WTC11 (cell line): ENCODE measurements around the gene PROX2.

Experiments
- CREM ChIP-seq: sonication (generic); formaldehyde crosslinking; IDR thresholded peaks from 2 replicates; pipeline ENCODE4 v1.8.1; 2022; ENCODE audit warnings: mild to moderate bottlenecking, missing genetic modification reagents, moderate library complexity
- FOXJ3 ChIP-seq: sonication (generic); formaldehyde crosslinking; IDR thresholded peaks from 2 replicates; pipeline ENCODE4 v1.9.0; 2021; ENCODE audit warnings: missing genetic modification reagents, mild to moderate bottlenecking, borderline replicate concordance
- GABPB1 ChIP-seq: sonication (generic); formaldehyde crosslinking; IDR thresholded peaks from 2 replicates; pipeline ENCODE4 v1.8.1; 2023; ENCODE audit warnings: mild to moderate bottlenecking, missing genetic modification reagents
- NR2C2 ChIP-seq: sonication (generic); formaldehyde crosslinking; IDR thresholded peaks from 2 replicates; pipeline ENCODE4 v1.8.0; 2022; ENCODE audit warnings: mild to moderate bottlenecking, missing genetic modification reagents
- NR3C1 ChIP-seq: sonication (generic); formaldehyde crosslinking; conservative IDR thresholded peaks from 2 replicates; pipeline ENCODE4 v1.8.1; 2023; ENCODE audit warnings: low read depth, mild to moderate bottlenecking, missing genetic modification reagents
- TCF7 ChIP-seq: sonication (generic); formaldehyde crosslinking; IDR thresholded peaks from 2 replicates; pipeline ENCODE4 v1.8.0; 2022; ENCODE audit warnings: mild to moderate bottlenecking, low read depth, missing genetic modification reagents, moderate library complexity
- TF ChIP-seq, protein P1 (sequence below): sonication (generic); formaldehyde crosslinking; IDR thresholded peaks from 2 replicates; pipeline ENCODE4 v1.8.1; 2023; ENCODE audit warnings: mild to moderate bottlenecking, missing genetic modification reagents
- TF ChIP-seq, protein P2 (sequence below): sonication (generic); formaldehyde crosslinking; IDR thresholded peaks from 2 replicates; pipeline ENCODE4 v1.8.0; 2022; ENCODE audit warnings: mild to moderate bottlenecking, missing genetic modification reagents
- TF ChIP-seq, protein P3 (sequence below): fragments of 200-600 bp; IDR thresholded peaks from 2 replicates; pipeline ENCODE4 v1.8.0; 2022; ENCODE audit warnings: antibody characterized with exemption

DNA sequence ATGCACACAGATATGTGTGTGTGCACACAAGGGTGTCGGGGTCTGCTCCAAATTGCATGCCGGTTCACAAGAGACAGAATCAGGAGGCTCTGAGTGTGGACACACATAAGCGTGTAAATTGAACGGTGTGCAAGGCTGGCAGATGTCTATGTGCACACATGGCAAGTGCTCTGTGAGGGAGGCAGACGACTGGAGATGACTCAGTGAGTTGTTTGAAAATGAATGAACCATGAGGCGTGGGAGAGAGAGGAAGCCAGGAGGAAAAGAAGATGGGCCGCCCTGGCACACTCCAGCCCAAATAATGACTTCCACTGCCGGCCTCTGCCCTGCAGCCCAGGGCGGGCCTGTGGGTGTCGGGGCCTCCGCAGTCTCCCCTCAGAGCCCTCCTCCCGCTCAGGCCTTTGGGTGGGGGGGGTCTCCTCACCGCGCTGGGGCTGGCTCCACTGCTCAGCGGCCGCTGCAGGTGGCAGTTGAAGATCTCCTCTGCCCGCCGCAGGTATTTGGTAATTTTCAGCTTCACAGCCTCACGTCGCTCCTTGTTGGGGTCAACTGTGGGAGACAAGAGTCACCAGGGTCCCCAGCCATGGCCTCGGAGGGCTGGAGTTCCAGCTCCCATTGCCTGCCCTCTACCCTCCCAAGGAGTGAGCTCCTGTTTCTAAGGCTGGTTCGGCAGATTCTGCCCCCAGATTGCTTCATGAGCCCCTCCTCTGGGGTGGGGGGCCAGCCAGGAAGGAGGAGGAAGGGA is 43.6 kb upstream of the PROX2 start:
- TF ChIP-seq NR2C2 (no peak), GABPB1 (CRISPR knock-in tag) (no peak), FOXJ3 (CRISPR knock-in tag) (no peak), NR3C1 (CRISPR knock-in tag) (no peak), TCF7 (no peak), CREM (CRISPR knock-in tag) (no peak)
- TF ChIP-seq, protein P1, sequence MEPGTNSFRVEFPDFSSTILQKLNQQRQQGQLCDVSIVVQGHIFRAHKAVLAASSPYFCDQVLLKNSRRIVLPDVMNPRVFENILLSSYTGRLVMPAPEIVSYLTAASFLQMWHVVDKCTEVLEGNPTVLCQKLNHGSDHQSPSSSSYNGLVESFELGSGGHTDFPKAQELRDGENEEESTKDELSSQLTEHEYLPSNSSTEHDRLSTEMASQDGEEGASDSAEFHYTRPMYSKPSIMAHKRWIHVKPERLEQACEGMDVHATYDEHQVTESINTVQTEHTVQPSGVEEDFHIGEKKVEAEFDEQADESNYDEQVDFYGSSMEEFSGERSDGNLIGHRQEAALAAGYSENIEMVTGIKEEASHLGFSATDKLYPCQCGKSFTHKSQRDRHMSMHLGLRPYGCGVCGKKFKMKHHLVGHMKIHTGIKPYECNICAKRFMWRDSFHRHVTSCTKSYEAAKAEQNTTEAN (CRISPR knock-in tag): no peak
- TF ChIP-seq, protein P2, sequence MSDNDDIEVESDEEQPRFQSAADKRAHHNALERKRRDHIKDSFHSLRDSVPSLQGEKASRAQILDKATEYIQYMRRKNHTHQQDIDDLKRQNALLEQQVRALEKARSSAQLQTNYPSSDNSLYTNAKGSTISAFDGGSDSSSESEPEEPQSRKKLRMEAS (CRISPR knock-in tag): no peak
- TF ChIP-seq, protein P3, sequence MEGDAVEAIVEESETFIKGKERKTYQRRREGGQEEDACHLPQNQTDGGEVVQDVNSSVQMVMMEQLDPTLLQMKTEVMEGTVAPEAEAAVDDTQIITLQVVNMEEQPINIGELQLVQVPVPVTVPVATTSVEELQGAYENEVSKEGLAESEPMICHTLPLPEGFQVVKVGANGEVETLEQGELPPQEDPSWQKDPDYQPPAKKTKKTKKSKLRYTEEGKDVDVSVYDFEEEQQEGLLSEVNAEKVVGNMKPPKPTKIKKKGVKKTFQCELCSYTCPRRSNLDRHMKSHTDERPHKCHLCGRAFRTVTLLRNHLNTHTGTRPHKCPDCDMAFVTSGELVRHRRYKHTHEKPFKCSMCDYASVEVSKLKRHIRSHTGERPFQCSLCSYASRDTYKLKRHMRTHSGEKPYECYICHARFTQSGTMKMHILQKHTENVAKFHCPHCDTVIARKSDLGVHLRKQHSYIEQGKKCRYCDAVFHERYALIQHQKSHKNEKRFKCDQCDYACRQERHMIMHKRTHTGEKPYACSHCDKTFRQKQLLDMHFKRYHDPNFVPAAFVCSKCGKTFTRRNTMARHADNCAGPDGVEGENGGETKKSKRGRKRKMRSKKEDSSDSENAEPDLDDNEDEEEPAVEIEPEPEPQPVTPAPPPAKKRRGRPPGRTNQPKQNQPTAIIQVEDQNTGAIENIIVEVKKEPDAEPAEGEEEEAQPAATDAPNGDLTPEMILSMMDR: no peak
